ENCODE results near the gene DBN1. TPM values are rescaled to one million over a fixed set of nuclear protein-coding genes. Genes with fewer than 3 reads are reported as not detected.

DBN1 gene
- total and polyA plus RNA-seq, 2 donors (not counting 1 experiment from before 2014, with no cell fraction given) = 1.4 to 1.9 TPM

DNA sequence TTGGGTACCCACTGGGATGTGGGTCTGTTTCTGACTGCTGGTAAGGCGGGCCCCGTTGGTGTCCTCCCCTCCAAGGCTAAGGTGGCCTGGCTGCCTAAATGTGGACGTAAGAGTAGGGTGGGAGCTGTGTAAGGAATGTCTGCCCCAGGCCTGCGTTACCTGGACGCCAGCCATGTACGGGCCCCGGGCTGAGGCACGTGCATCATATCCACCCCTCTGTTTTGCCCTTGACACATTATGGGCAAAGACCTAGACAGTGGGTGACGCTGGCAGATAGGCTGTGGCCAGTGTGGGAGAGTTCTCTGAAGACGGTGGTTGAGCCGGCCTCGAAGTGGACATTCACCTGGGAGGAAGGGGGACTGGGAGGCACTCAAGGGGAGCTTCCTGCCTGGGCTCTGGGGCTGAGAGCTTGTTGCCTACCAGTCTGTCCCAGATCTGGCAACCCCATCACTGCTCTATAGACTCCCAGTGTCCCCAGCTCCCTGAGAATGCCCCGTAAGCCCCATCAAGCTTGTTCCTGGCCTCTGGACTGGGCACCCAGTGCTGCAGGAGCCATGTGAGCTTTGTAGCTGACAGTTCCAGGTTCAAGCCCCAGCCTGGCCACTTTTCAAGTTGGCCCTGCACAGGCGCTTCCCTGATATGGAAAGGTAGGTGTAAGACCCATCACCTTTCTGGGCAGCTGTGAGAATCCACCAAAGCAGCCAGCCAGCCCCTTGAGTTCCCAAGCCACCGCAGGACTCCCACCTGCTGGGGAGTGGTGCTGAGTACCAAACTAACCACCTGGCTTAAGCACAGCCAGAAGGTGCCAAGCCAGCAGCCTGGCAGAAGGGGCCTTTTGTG lies 30.1 kb downstream of the DBN1 start:
- Mint-ChIP-seq H3K9me3 (ENCODE audit: insufficient read depth) (no peaks in the 10 kb centered on the region), H3K4me3 (no peak overlapping the region), H3K27me3 (no peaks in the 10 kb centered on the region), H3K27ac (peak overlapping the region; percentile 53), H3K4me1 (peaks cover 47% of the 10 kb centered on the region)
- peaks cover 73% of the 10 kb centered on the region for H4K20me1 ChIP-seq (ENCODE audit: control insufficient read depth, insufficient read depth, low read length, poor library complexity, severe bottlenecking)
- intact Hi-C loops (cut with micrococcal nuclease) = no loop called here
- H3K27ac ChIP-seq (ENCODE audit: low read length in 2 of 2) = peak overlapping the region in 1 of 2 donors; percentile 77
- no peak overlapping the region for H3K9ac ChIP-seq (ENCODE audit: low read length)
- H3K4me1 ChIP-seq (ENCODE audit: control insufficient read depth in 2 of 2, insufficient read depth in 2 of 2, low read length in 2 of 2) = peaks cover 29 to 38% of the 10 kb centered on the region in 2 donors
- no peak for ATAC-seq (ENCODE audit: low read depth)
- ChIA-PET CTCF (interaction anchor here (0.6 to 21.3 kb wide), 6 partner anchors 12 to 58 kb away, joined by 3 to 628 read pairs (median 36); partner anchors contain the start of genes F12, GRK6 and PFN3), POLR2A (interaction anchor here (0.8 to 10.8 kb wide), 2 partner anchors 12 to 17 kb away, joined by 3 to 103 read pairs; partner anchors contain the start of gene GRK6)
- no peaks in the 10 kb centered on the region for H3K9me3 ChIP-seq (ENCODE audit: control extremely low read depth in 1 of 3, control insufficient read depth in 2 of 3, insufficient read depth in 1 of 3, low read length in 2 of 3)
- no peak overlapping the region for H2AFZ ChIP-seq (ENCODE audit: insufficient read depth, low read depth, low read length, poor library complexity, severe bottlenecking)
- WGBS (ENCODE audit: insufficient coverage) = 91% methylated on average over 12 of the region's 15 CpGs
- DNase-seq = no peak
- H3K79me2 ChIP-seq (ENCODE audit: control insufficient read depth, insufficient read depth, low read length) = peaks cover under 1% of the 10 kb centered on the region
- TF ChIP-seq EZH2 (IDR thresholded peaks at IDR 0.05; ENCODE audit: borderline replicate concordance, insufficient read depth, low read depth, low read length, poor library complexity, severe bottlenecking) = no peak
- TF ChIP-seq, protein P1, sequence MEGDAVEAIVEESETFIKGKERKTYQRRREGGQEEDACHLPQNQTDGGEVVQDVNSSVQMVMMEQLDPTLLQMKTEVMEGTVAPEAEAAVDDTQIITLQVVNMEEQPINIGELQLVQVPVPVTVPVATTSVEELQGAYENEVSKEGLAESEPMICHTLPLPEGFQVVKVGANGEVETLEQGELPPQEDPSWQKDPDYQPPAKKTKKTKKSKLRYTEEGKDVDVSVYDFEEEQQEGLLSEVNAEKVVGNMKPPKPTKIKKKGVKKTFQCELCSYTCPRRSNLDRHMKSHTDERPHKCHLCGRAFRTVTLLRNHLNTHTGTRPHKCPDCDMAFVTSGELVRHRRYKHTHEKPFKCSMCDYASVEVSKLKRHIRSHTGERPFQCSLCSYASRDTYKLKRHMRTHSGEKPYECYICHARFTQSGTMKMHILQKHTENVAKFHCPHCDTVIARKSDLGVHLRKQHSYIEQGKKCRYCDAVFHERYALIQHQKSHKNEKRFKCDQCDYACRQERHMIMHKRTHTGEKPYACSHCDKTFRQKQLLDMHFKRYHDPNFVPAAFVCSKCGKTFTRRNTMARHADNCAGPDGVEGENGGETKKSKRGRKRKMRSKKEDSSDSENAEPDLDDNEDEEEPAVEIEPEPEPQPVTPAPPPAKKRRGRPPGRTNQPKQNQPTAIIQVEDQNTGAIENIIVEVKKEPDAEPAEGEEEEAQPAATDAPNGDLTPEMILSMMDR (IDR thresholded peaks at IDR 0.05) = no peak
- H3K4me3 ChIP-seq (ENCODE audit: control extremely low read depth in 1 of 5, extremely low read depth in 1 of 5, insufficient read depth in 1 of 5, low read depth in 2 of 5, low read length in 4 of 5) = no peak overlapping the region
- H3K36me3 ChIP-seq (replicated peaks in 1 of 2; ENCODE audit: control extremely low read depth in 1 of 2, control insufficient read depth in 1 of 2, extremely low read depth in 1 of 2, insufficient read depth in 2 of 2, low read length in 1 of 2) = peaks cover 0 to 46% of the 10 kb centered on the region in 2 experiments
- no peak overlapping the region for H3K4me2 ChIP-seq (replicated peaks; ENCODE audit: low read depth, low read length, poor library complexity, severe bottlenecking)
- no peaks in the 10 kb centered on the region for H3K27me3 ChIP-seq (replicated peaks in 1 of 4; ENCODE audit: control extremely low read depth in 1 of 4, control insufficient read depth in 3 of 4, insufficient read depth in 4 of 4, low read length in 3 of 4)

Measured in B cell (primary cell).